Lower leg skin (tissue), 3 donors: ENCODE measurements around the gene PON3.

Experiments
- CTCF ChIP-seq, 3 donors: fragments of 450-650 bp; IDR thresholded peaks; one replicate each; pipeline ENCODE4 v1.5.1; 2016; ENCODE audit warnings: antibody characterized with exemption in 3 of 3, mild to moderate bottlenecking in 3 of 3, moderate library complexity in 2 of 3
- POLR2A ChIP-seq, 2 donors: fragments of 450-650 bp; IDR thresholded peaks; one replicate each; pipeline ENCODE4 v1.6.1; 2016 to 2017; ENCODE audit warnings: antibody characterized with exemption in 2 of 2, mild to moderate bottlenecking in 1 of 2, moderate library complexity in 1 of 2

- no peak for TF ChIP-seq POLR2A (IDR thresholded peaks at IDR 0.05)
- no peak for TF ChIP-seq CTCF (IDR thresholded peaks at IDR 0.05)
These were observed 37.9 kb upstream of the PON3 start for GRCh38 chr7:95433952-95434556.
